IPS DF 6.9 (cell line): ENCODE measurements around the gene DHX9.
A peak's percentile ranks its signal among the peaks of the same experiment; 100 is the strongest.

Experiments
- DNase-seq: peaks from one replicate; pipeline ENCODE4 v3.0.0-alpha.2; 2013; ENCODE audit warnings: low read depth, low spot score
- H3K27ac ChIP-seq: one replicate; pipeline ENCODE4 v1.5.1; 2013; ENCODE audit warnings: low read length, control low read depth
- H3K27me3 ChIP-seq: 2 replicates; pipeline ENCODE4 v1.6.1; 2013; ENCODE audit warnings: mild to moderate bottlenecking, low read length; ENCODE audit not compliant: control insufficient read depth, insufficient read depth
- H3K36me3 ChIP-seq: 2 replicates; pipeline ENCODE4 v1.6.1; 2013; ENCODE audit warnings: low read length; ENCODE audit not compliant: control insufficient read depth, insufficient read depth
- H3K4me1 ChIP-seq: 2 replicates; pipeline ENCODE4 v1.6.1; 2013; ENCODE audit warnings: low read length; ENCODE audit not compliant: control insufficient read depth, insufficient read depth
- H3K4me3 ChIP-seq: 2 replicates; pipeline ENCODE4 v1.5.1; 2013; ENCODE audit warnings: mild to moderate bottlenecking, low read length
- H3K9me3 ChIP-seq: 2 replicates; pipeline ENCODE4 v1.6.1; 2013; ENCODE audit warnings: low read length, inconsistent platforms; ENCODE audit not compliant: control insufficient read depth, insufficient read depth
- WGBS: extraction: QIAGEN DNeasy Blood & Tissue Kit; methylation state at CpG from one replicate; pipeline ENCODE4 v1.1.7; 2013; ENCODE audit warnings: mixed read lengths, missing lambda C conversion rate; ENCODE audit not compliant: insufficient read length, insufficient coverage; 5-methylcytosine and 5-hydroxymethylcytosine counted together

Gene DHX9

DNA sequence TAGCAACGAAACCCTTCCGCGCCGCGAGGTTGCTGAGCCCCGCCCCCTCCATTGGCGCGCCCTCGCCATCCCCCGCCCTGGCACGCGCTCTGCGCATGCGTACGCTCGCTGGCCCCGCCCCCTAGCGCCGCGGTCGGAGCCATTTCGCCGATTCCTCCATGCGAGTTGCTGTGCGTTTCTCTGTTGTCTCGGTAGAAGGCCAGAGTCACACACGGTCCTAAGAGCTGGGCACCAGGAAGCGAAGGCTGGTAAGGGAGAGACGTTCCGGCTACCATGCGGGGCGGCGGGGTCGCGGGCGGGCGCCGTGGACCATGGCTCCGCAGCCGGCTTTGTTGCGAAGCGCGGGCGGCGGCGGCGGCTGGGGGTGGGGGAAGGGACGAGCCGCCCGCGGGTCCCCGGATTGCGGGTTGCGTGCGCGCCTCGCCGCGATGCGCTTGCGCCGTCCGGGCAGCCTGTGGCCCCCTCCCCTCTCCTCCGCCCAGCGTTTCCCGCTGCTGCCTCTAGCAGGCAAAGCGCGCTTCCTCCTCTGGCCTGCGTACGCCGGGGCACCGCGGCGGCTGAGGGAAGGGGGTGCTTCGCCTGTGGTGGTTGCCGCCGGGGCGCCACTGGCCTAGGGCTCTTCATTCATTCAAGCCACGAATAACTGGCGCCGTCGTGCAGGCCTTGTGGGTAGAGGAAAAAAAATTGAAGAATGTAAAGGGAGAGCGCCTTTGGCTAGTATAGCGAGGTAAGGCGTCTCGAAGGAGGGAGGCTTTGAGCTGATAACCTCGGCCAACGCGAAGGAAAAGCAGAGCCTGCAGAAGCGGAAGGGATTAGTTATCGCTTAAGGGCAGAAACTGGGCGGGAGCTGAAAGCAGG lies at the start of gene DHX9:
Gene DHX9 (plus strand): TSS at position 139 of the 858 bp plus-strand sequence. CDS start 3,220 bp downstream, outside the sequence.
- no peaks in the 10 kb centered on the region for H3K9me3 ChIP-seq
- peaks cover 6% of the 10 kb centered on the region for H3K36me3 ChIP-seq
- H3K27ac ChIP-seq = no peak within 1 kb of the TSS
- H3K4me1 ChIP-seq = 0 out of 2 replicates have a peak, but pooled peaks cover 2% of the 10 kb centered on the region
- peak; percentile 66 for DNase-seq
- H3K4me3 ChIP-seq = peak within 1 kb of the TSS; percentile 68
- WGBS = no CpG with 5 or more reads among the region's 92 CpGs
- H3K27me3 ChIP-seq = no peaks in the 10 kb centered on the region

DNA sequence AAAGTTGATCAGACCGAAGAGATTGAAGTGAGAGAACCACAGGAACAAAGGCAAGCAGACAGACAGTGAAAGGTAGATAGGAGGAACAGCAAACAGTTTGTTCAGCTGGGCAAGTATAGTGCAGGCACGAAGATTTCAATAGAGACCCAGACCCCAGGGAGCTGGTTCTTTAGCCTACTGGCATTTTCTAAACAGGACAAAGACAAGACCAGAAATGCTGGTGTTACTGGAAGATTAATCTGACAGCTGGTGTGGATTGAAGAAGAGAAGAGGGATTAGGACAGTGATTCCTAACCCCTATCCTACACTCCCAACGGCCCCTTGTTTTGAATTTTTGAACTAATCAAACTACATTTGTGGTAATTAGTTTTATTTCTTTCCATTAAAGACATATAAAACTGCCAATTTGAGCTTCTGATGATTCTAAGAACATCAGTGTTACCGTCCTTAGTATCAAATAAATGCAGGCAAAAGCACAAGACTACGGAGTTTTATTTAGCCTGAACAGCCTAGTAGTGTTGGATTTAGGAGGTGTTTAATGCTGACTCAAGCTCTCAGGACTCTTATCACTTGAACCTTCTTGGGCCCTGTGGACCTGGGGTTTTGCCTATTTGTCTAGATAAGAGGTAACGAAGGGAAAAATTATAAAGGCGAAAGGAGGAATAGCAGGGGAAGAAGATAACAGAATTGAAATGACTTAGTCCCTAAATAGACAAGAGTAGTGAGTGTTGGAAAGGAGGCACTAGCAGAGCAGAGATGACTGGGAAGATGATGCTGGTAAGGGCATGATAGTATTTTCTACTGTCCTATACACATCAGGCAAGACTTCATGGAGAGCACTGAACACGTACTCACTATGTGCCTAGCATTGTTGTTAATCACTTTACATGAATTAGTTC lies 47.6 kb upstream of the DHX9 start:
- no peak for DNase-seq
- 100% methylated on average over 2 of the region's 8 CpGs for WGBS
- Histone ChIP-seq H3K36me3 (no peaks in the 10 kb centered on the region), H3K27me3 (peaks cover 13% of the 10 kb centered on the region; the same call in 1 of the 2 replicates), H3K27ac (no peak overlapping the region), H3K4me1 (no peaks in the 10 kb centered on the region), H3K4me3 (no peak overlapping the region), H3K9me3 (no peaks in the 10 kb centered on the region)

DNA sequence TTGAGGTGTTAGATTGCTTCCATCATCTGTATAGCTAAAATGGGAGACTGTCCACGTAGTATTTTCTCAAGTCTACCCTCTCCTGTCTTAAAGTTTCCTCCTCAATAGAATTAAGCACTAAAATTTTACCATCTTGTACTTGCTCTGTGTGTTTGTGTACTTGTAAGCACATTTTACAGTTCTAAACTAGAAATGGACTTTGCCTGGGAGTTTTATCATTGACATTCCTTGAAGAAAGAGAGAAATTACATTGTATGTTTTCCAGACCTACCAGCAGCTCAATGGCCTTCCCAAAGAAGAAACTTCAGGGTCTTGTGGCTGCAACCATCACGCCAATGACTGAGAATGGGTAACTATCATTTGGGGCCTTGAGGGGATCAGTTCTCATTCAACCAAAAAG lies 45.1 kb upstream of the DHX9 start:
- no peak for DNase-seq
- H3K4me3 ChIP-seq = no peak overlapping the region
- peaks cover 7% of the 10 kb centered on the region; the same call in 1 of the 2 replicates for H3K27me3 ChIP-seq
- no CpG with 5 or more reads among the region's 2 CpGs for WGBS
- no peaks in the 10 kb centered on the region for H3K4me1 ChIP-seq
- H3K9me3 ChIP-seq = no peaks in the 10 kb centered on the region
- H3K27ac ChIP-seq = no peak overlapping the region
- no peaks in the 10 kb centered on the region for H3K36me3 ChIP-seq

DNA sequence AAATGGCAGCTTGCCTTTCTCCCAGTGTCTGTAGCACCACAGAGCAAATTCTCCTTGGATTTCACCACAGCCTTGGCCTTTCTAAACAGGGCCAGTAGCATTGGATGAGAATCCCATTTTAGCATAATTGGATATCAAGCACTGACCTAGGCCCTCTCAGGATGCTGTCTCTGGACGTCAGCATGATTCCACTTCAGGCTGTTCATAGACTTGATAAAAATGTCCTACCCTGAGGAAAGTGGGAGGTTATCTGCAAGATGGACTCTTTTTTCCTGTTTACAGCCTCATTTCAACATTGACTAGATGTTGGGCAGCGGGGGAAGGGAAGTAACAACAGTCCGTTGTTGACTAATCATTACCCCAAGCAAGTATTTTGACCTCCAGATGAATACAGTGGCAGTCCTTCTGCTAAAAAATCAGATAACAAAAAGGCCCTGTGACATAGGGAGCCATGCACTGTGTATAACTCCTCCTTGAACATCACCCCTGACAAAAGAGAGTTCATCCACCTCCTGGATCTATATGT lies 44.4 kb upstream of the DHX9 start:
- peaks cover 3% of the 10 kb centered on the region; the same call in 1 of the 2 replicates for H3K27me3 ChIP-seq
- H3K9me3 ChIP-seq = no peaks in the 10 kb centered on the region
- no peaks in the 10 kb centered on the region for H3K36me3 ChIP-seq
- no peak overlapping the region for H3K27ac ChIP-seq
- WGBS = no CpG with 5 or more reads among the region's 3 CpGs
- DNase-seq = no peak
- no peaks in the 10 kb centered on the region for H3K4me1 ChIP-seq
- no peak overlapping the region for H3K4me3 ChIP-seq

DNA sequence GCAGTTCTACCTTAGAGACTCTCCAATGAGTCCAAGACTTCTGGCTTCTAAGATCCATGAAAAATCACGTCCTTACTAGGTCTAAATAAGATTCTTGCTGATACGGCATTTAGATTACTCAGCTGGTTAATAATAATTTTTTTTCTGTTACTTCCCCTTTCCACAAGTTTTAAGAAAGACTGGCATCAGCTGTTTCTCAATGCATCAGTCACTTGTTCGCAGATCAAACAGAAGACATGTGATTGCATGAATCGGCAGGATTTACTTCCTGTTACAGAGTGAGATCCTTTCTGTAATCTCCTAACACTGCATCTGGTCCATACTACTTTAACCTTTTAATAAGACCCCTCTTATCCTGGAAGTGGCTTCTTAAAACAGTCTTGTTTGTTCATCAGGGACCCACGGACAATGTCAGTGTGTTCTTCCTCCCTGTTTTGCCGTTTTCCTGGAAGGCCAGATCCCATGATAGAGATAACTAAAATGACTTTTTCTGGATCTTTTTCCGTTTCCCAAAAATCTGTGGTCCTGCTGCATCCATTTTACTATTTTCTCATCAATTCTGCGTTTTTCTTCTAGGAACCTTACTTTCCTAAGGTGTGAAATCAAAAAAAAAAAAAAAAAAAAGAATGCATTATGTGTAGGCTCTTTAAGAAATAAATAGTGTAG lies 43.5 kb upstream of the DHX9 start:
- Histone ChIP-seq H3K4me1 (no peaks in the 10 kb centered on the region), H3K4me3 (no peak overlapping the region), H3K27ac (no peak overlapping the region), H3K36me3 (no peaks in the 10 kb centered on the region), H3K27me3 (no peaks in the 10 kb centered on the region), H3K9me3 (no peaks in the 10 kb centered on the region)
- WGBS = no CpG with 5 or more reads among the region's 8 CpGs
- no peak for DNase-seq

DNA sequence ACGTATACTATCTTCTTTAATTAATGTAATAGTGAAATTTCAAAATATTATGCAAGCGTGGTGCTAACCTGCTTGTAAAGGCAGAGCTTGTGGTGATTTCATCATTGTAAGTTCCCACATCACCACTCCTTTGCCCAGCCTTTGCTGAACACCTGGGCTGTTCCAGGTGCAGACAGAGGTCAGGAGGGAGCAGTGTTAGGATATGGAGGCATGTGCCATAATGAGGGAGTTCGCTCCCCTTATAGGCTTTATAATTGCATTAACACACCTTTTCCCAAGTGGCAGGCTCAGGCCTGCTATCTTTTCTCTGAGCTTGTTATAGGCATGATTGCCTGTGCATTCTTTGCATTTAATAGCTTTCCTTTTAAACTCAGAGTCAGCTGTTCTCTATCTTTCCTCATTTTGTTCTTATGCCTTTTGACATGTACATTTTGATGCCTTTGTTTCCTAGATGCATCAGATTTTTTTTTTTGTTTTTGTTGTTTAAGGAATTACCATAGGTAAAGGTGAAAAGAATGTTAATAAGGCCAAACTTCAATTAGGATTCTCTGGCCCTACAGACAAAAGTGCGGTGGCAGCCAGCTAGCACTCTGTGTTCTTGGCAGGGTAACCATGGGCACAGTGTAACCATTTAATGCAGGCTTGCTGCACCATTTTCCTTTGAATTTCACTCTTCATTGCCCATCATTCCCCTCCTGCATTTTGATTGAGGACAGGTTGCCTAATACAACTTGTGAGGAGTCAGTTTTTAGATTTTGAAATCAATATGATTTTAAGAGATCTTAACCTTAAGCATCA lies 36.9 kb upstream of the DHX9 start:
- WGBS = 100% methylated on average over 1 of the region's 4 CpGs
- no peak overlapping the region for H3K27ac ChIP-seq
- no peak overlapping the region for H3K4me3 ChIP-seq
- H3K4me1 ChIP-seq = peaks cover 2% of the 10 kb centered on the region; the same call in 1 of the 2 replicates
- no peaks in the 10 kb centered on the region for H3K27me3 ChIP-seq
- no peak for DNase-seq
- no peaks in the 10 kb centered on the region for H3K36me3 ChIP-seq
- no peaks in the 10 kb centered on the region for H3K9me3 ChIP-seq

DNA sequence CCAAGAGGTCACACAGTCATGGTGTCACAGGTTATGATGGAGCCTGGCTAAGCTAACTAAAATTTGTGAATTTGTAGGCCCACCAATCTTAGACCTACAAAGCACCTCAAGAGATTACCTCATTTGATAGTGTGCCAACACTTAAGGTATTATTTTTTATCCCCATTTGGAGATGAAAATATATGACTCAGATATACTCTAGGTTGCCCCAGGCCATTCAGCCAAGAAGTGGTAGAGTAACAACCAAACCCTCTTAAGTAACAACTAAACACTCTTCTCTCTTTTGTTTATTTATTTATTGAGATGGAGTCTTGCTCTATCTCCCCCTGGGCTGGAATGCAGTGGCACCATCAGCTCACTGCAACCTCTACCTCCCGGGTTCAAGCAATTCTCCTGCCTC lies 35.3 kb upstream of the DHX9 start:
- whole genome bisulfite sequencing = no CpG with 5 or more reads among the region's 1 CpG
- no peaks in the 10 kb centered on the region for H3K9me3 ChIP-seq
- no peak for DNase-seq
- H3K4me1 ChIP-seq = peaks cover 2% of the 10 kb centered on the region; the same call in 1 of the 2 replicates
- no peak overlapping the region for H3K4me3 ChIP-seq
- no peaks in the 10 kb centered on the region for H3K27me3 ChIP-seq
- no peaks in the 10 kb centered on the region for H3K36me3 ChIP-seq
- no peak overlapping the region for H3K27ac ChIP-seq

DNA sequence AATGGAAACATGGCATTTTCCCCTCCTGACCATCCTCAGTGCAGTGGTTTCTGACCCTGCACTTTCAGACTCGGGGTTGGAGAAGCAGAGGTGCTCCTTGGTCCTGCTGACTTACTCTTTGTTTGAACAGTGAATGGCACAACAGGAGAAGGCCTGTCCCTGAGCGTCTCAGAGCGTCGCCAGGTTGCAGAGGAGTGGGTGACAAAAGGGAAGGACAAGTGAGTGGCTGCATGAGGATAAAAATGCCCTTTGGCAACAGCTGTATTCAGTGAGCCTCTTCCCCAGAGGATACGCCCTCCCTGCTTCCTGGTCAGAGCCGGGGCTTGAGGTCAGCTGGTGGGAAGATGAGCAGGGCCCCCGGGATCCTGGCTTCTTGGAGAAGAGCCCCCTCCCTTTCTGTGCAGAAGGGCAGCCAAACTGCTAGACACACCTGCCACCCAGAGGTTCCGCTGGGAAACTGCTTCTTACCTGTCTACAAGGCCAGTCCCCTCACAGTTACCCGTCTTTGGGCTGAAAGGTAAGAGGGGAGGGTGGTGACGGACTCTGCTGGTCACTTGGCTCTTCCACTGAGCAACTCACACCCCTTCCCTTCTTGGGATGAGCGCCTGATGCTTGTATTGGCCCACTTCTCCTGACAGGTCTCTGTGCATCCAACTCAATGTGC lies 33.0 kb upstream of the DHX9 start:
- DNase-seq = no peak
- no peak overlapping the region for H3K4me3 ChIP-seq

DNA sequence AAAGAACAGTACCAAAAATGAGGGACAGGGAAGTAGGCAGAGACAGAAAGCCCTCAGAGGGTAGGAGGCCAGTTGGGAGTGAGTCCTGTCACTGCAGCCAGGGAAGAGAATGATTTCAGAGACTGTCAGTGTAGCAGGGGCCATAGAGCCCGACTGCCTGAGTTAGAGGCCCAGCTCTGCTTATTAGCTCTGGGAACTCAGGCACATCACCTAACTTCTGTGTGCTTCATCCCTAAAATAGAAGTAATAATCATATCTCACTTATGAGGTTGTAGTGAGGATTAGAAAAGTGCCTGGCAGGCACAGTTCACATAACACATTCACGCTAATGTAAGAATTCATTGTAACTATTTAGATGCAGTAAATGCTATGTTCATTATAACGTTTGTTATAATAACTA lies 31.2 kb upstream of the DHX9 start:
- peaks cover 2% of the 10 kb centered on the region; the same call in 1 of the 2 replicates for H3K4me1 ChIP-seq
- H3K9me3 ChIP-seq = no peaks in the 10 kb centered on the region
- no peak overlapping the region for H3K4me3 ChIP-seq
- H3K27me3 ChIP-seq = no peaks in the 10 kb centered on the region
- no peak for DNase-seq
- WGBS = no CpG with 5 or more reads among the region's 3 CpGs
- no peaks in the 10 kb centered on the region for H3K36me3 ChIP-seq
- no peak overlapping the region for H3K27ac ChIP-seq

More for the DNA sequence above, 33.0 kb upstream of the DHX9 start:
- Histone ChIP-seq H3K27me3 (no peaks in the 10 kb centered on the region), H3K4me1 (peaks cover 2% of the 10 kb centered on the region; the same call in 1 of the 2 replicates), H3K36me3 (no peaks in the 10 kb centered on the region), H3K9me3 (no peaks in the 10 kb centered on the region), H3K27ac (no peak overlapping the region)
- no CpG with 5 or more reads among the region's 11 CpGs for WGBS
